Memory B cell (primary cell): ENCODE measurements around the gene APOB.

ENCODE experiments used
- ATAC-seq: fragments of 150-1000 bp; cut with Tn5 transposase; 2 replicates; pipeline ENCODE4 v1.10.0; 2021; ENCODE audit warnings: low read depth, mild to moderate bottlenecking, moderate library complexity
- DNase-seq, 2 donors: peaks; one replicate each; pipeline ENCODE4 v3.0.0; 2022; ENCODE audit warnings: low spot score in 2 of 2
- H3K27ac Mint-ChIP-seq: one replicate; pipeline ENCODE4 v1.8.0; 2022; ENCODE audit warnings: mild to moderate bottlenecking, moderate library complexity, mixed read lengths
- H3K27me3 Mint-ChIP-seq: one replicate; pipeline ENCODE4 v1.8.0; 2022; ENCODE audit warnings: mixed read lengths
- H3K36me3 Mint-ChIP-seq: one replicate; pipeline ENCODE4 v1.8.0; 2022; ENCODE audit warnings: mild to moderate bottlenecking, mixed read lengths
- H3K4me1 Mint-ChIP-seq: one replicate; pipeline ENCODE4 v1.8.0; 2022; ENCODE audit warnings: mixed read lengths
- H3K4me3 Mint-ChIP-seq: one replicate; pipeline ENCODE4 v1.8.0; 2022; ENCODE audit warnings: mild to moderate bottlenecking, moderate library complexity, mixed read lengths
- H3K9me3 Mint-ChIP-seq: one replicate; pipeline ENCODE4 v1.8.0; 2022; ENCODE audit warnings: mixed read lengths

The APOB gene

GRCh38 chr2:21001988-21002813 lies 41.7 kb downstream of the APOB start:
- no peak overlapping the region for H3K4me3 Mint-ChIP-seq
- ATAC-seq: no peak
- no peak overlapping the region for H3K27ac Mint-ChIP-seq

DNA sequence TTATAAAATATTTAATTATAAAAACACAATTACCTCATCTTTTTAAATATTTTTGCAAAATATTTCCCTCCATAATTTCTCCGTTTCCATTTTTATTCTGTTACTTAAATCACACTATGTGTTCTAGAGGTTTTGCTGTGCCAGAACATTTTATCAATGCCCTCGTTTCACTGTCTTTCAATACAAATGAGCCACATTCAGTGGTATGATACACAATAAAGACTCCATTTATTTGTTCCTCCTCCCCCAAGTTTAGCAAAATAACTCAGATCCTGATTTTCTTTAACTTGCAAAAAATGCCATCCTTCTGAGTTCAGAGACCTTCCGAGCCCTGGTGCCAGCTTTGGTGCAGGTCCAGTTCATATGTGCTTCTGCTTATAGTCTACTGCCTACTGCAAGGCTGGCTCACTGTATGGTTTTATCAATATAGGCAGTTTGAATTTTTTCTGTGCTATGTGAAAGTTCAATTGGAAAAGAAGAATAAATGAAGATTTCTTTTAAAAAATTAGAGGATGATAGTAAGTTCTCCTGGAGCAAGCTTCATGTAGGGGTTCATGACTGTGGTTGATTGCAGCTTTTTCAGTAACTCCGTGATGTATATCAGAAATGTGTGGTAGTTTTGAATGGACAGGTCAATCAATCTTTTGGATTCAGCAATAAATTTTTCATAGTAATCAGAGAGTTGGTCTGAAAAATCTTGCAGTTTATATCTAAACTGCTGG lies 42.5 kb downstream of the APOB start:
- Mint-ChIP-seq H3K4me1 (no peaks in the 10 kb centered on the region), H3K36me3 (no peaks in the 10 kb centered on the region), H3K4me3 (no peak overlapping the region), H3K27me3 (peaks cover 5% of the 10 kb centered on the region), H3K9me3 (no peaks in the 10 kb centered on the region), H3K27ac (no peak overlapping the region)
- ATAC-seq: no peak
- no peak for DNase-seq

More at GRCh38 chr2:21001988-21002813, 41.7 kb downstream of the APOB start:
- H3K4me1 Mint-ChIP-seq: no peaks in the 10 kb centered on the region
- no peaks in the 10 kb centered on the region for H3K9me3 Mint-ChIP-seq
- no peaks in the 10 kb centered on the region for H3K36me3 Mint-ChIP-seq
- peaks cover 10% of the 10 kb centered on the region for H3K27me3 Mint-ChIP-seq
- DNase-seq: no peak

GRCh38 chr2:20999906-21000645 lies 43.8 kb downstream of the APOB start:
- no peak overlapping the region for H3K27ac Mint-ChIP-seq
- H3K27me3 Mint-ChIP-seq: peaks cover 3% of the 10 kb centered on the region
- no peaks in the 10 kb centered on the region for H3K36me3 Mint-ChIP-seq
- no peaks in the 10 kb centered on the region for H3K4me1 Mint-ChIP-seq
- DNase-seq: no peak
- no peaks in the 10 kb centered on the region for H3K9me3 Mint-ChIP-seq
- no peak for ATAC-seq
- H3K4me3 Mint-ChIP-seq: no peak overlapping the region

DNA sequence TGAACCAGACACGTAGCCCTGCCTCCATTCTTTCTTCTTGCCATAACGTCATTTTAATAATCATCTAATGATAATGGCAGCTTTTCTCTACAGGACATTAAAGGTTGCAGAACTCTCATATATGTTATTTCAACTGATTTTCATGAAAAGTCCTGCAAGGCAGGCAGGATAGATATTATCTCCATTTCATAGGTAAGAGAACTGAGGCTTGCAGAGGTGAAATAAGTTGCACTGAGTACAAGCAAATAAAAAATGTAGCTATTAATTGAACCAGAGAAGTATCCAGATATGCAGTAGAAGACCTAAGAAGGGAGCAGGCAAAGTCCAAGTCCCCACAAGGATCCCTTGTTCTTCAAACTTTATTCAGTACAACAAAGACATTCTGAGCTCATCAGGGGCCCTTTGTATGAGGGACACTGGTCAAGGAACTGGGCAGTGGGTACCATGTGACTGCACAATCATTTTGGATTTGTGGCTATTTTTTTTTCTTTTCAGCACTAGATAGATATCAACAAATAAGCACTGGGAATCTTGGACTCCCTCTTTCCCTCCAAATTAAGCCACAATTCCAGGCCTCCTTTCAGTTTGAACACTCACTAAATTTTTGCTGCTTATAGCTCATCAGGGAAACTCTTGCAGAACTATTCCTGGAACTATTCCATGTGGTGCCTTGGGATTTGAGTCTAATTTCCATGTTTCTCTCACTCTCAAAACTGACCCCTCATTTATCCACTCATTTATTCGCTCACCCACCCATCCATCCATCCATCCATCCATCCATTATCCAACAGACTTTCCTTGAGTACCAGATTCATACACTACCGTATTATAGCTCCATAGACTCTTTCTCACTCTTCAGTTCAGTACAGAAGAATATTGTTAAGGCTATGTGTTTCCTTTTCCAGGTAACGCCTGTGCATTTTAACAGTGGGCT lies 44.6 kb downstream of the APOB start:
- DNase-seq (no peak), ATAC-seq (no peak)
- H3K36me3 Mint-ChIP-seq: no peaks in the 10 kb centered on the region
- H3K27me3 Mint-ChIP-seq: peaks cover 3% of the 10 kb centered on the region
- no peak overlapping the region for H3K4me3 Mint-ChIP-seq
- H3K27ac Mint-ChIP-seq: no peak overlapping the region
- no peaks in the 10 kb centered on the region for H3K4me1 Mint-ChIP-seq
- H3K9me3 Mint-ChIP-seq: no peaks in the 10 kb centered on the region

DNA sequence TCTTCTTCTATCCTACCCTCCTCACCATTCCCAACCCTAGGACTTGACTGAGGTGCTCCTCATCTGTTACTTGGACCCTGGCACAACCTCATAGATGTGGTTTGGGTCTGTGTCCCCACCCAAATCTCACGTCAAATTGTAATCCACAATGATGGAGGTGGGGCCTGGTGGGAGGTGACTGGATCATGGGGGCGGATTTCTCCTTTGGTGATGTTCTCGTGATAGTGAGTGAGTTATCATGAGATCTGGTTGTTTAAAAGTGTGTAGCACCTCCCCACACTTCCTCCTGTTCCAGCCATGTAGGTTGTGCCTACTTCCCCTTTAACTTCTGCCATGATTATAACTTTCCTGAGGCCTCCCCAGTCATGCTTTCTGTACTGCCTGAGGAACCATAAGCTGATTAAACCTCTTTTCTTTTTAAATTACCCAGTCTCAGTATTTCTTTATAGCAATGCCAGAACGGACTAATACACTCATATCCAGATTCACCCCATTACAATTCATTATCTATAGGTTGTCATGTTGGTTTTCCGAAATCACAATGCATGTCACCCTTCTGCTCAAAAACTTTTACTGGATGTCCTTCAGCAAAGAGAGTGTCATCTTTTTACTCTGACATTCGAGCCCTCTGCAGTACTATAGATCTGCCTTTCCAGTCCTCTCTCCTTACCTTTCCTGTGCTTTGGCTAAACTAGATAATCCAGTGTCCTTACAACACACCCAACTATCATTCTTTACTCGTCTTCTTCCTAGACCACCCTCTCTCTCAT lies 45.7 kb downstream of the APOB start:
- peaks cover 1% of the 10 kb centered on the region for H3K27me3 Mint-ChIP-seq
- no peak overlapping the region for H3K27ac Mint-ChIP-seq
- H3K9me3 Mint-ChIP-seq: no peaks in the 10 kb centered on the region
- no peaks in the 10 kb centered on the region for H3K4me1 Mint-ChIP-seq
- DNase-seq (no peak), ATAC-seq (no peak)
- no peaks in the 10 kb centered on the region for H3K36me3 Mint-ChIP-seq
- H3K4me3 Mint-ChIP-seq: no peak overlapping the region

GRCh38 chr2:20994130-20994529 lies 49.7 kb downstream of the APOB start:
- DNase-seq (no peak), ATAC-seq (no peak)
- H3K4me1 Mint-ChIP-seq: no peaks in the 10 kb centered on the region
- H3K9me3 Mint-ChIP-seq: peaks cover 3% of the 10 kb centered on the region
- H3K36me3 Mint-ChIP-seq: no peaks in the 10 kb centered on the region
- peaks cover 10% of the 10 kb centered on the region for H3K27me3 Mint-ChIP-seq
- H3K27ac Mint-ChIP-seq: no peak overlapping the region
- H3K4me3 Mint-ChIP-seq: no peak overlapping the region

- Mint-ChIP-seq H3K36me3 (no peaks in the 10 kb centered on the region), H3K27ac (no peak overlapping the region), H3K9me3 (peaks cover 3% of the 10 kb centered on the region), H3K4me1 (no peaks in the 10 kb centered on the region), H3K27me3 (peaks cover 12% of the 10 kb centered on the region), H3K4me3 (no peak overlapping the region)
- ATAC-seq: no peak
- no peak for DNase-seq
Observed at GRCh38 chr2:20992201-20992711, 51.6 kb downstream of the APOB start.

- no peak overlapping the region for H3K4me3 Mint-ChIP-seq
- ATAC-seq (no peak), DNase-seq (no peak)
- no peak overlapping the region for H3K27ac Mint-ChIP-seq
- no peaks in the 10 kb centered on the region for H3K36me3 Mint-ChIP-seq
- H3K9me3 Mint-ChIP-seq: peaks cover 3% of the 10 kb centered on the region
- H3K4me1 Mint-ChIP-seq: no peaks in the 10 kb centered on the region
- peaks cover 12% of the 10 kb centered on the region for H3K27me3 Mint-ChIP-seq
Observed at GRCh38 chr2:20990442-20991430, 53.1 kb downstream of the APOB start.

DNA sequence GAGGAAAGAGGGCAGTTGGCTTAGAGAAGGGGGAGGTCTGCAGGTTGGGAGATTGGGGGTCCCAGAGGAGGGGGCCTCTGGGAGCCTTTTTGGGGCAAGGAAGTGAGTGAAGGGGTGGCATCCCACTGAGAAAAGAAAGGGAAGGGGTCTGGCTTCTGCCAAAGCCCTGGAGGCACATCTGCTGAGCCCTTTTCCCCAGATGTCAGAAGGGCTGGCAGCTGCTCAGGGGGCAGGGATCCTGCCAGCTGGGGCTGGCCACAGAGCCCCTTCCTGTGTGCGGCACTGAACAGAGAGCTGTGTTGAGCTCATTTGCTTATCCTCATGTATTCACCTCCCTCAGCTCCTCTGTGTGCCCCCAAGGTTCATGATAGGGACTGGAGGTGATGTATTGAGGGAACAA lies 54.5 kb downstream of the APOB start:
- H3K4me3 Mint-ChIP-seq: no peak overlapping the region
- H3K9me3 Mint-ChIP-seq: peaks cover 3% of the 10 kb centered on the region
- no peak for DNase-seq
- no peaks in the 10 kb centered on the region for H3K36me3 Mint-ChIP-seq
- H3K4me1 Mint-ChIP-seq: no peaks in the 10 kb centered on the region
- H3K27me3 Mint-ChIP-seq: peaks cover 11% of the 10 kb centered on the region
- no peak overlapping the region for H3K27ac Mint-ChIP-seq
- no peak for ATAC-seq

DNA sequence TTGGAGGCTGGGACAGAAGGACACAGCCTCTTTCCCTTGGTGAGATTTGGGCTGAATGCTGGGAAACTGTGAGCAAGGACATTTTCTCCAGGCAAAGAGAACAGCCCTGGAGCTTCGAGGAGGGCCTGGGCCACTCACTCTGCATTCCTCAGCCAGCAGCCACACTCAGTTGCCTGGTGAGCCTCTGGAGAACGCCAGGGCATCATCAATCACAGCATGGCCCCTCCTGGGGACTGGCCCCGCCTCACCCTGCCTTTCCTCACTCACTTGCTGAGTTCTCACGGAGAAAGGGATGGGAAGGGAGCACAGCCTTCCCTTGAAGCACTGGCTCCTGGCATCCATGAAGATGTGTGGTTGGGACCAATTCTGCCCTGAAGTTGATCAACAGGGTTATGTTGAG lies 55.0 kb downstream of the APOB start:
- DNase-seq (no peak), ATAC-seq (no peak)
- no peaks in the 10 kb centered on the region for H3K36me3 Mint-ChIP-seq
- no peaks in the 10 kb centered on the region for H3K4me1 Mint-ChIP-seq
- H3K4me3 Mint-ChIP-seq: no peak overlapping the region
- peaks cover 11% of the 10 kb centered on the region for H3K27me3 Mint-ChIP-seq
- no peak overlapping the region for H3K27ac Mint-ChIP-seq
- peaks cover 3% of the 10 kb centered on the region for H3K9me3 Mint-ChIP-seq

- no peak for DNase-seq
- Mint-ChIP-seq H3K4me3 (no peak overlapping the region), H3K27me3 (peaks cover 15% of the 10 kb centered on the region), H3K9me3 (no peaks in the 10 kb centered on the region), H3K36me3 (no peaks in the 10 kb centered on the region), H3K4me1 (no peaks in the 10 kb centered on the region), H3K27ac (no peak overlapping the region)
- no peak for ATAC-seq
Observed at GRCh38 chr2:20986024-20986939, 57.6 kb downstream of the APOB start.
